GM23248 (cell line): ENCODE measurements around the gene TRIM41.

Experiments used
- EZH2 ChIP-seq: fragments of 200-600 bp; sonication (generic); IDR thresholded peaks from 2 replicates; pipeline ENCODE4 v1.6.1; 2018; ENCODE audit warnings: antibody characterized with exemption, mild to moderate bottlenecking; ENCODE audit not compliant: insufficient read depth, poor library complexity, severe bottlenecking
- EZH2phosphoT487 ChIP-seq: fragments of 200-600 bp; sonication (generic); IDR thresholded peaks from 2 replicates; pipeline ENCODE4 v1.6.1; 2018; ENCODE audit warnings: antibody characterized with exemption, moderate library complexity, mild to moderate bottlenecking, low read depth; ENCODE audit not compliant: insufficient read depth

GRCh38 chr5:181187500-181188213, 35.4 kb upstream of the TRIM41 start:
- TF ChIP-seq EZH2 (no peak), EZH2phosphoT487 (no peak)
